Embryonic facial prominence (tissue), 1 donor: ENCODE results near the gene PCSK5.
"Not testable (repeated sequence)": the region's sequence is repeated elsewhere in the genome, so short reads cannot be mapped to it uniquely, and the experiment has no call there.

Experiments
- DNase-seq: peaks from one replicate; pipeline ENCODE4 v3.0.0-alpha.2; 2016; ENCODE audit errors: extremely low spot score

PCSK5 gene

DNA sequence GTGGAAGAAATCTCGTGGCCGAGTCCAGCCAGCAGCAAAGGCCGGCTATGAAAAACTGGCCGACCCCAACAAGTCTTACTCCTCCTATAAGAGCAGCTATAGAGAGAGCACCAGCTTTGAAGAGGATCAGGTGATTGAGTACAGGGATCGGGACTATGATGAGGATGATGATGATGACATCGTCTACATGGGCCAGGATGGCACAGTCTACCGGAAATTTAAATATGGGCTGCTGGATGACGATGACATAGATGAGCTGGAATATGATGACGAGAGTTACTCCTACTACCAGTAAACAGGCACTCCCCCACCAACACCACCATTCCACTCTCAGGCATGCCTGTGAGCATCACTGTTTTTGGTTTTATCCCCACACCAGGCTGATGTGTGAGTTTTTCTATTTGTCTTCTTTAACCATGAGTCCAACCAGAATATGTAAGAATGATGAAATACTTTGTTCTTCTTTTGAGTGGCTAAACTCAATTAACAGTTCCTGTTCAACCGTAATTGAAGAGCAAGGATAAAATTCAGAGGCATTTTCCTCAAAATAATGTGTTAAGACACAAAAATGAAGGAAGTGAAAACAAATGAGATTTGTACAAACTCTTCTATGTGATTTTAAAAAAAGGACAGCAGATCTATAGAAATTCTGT lies 468.3 kb downstream of the PCSK5 start:
- DNase-seq = no peak

DNA sequence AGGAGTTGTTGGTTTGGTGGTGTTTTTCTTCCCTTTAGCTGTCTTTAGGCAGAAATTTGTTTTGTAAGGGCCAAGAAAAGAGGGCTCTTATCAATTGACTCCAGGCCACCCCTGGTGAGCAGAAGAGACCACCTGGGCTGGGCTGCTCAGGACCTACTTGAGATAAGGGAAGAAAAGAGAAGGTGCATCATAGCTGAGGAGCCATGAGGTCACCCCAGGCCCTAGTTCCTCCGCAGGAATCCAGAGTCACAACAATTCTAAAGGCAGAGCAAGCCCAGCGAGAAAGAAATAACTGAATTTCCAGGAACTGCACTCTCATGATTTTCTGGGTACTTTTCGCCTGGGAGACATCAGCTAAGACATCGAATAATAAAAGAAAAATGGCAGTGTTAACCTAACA lies 468.9 kb downstream of the PCSK5 start:
- no peak for DNase-seq

DNA sequence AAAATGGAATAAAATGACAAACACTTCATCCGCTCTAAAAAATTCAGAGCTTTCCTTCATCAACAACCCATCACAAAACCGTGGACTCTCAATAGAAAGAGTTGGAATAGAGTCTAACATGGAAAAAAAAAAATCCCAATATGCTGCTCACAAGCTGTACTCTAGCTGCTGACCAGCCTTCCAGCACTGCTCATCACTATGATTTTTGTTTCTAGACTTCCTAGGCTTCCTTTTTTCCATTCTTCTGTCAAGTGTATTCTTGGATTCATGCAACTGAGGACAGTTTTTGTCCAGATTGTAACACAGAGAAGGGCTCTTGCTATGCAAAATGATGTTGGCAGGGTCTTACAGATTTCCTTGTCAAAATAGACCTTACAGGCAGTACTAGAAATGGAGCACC lies 469.3 kb downstream of the PCSK5 start:
- DNase-seq = no peak

DNA sequence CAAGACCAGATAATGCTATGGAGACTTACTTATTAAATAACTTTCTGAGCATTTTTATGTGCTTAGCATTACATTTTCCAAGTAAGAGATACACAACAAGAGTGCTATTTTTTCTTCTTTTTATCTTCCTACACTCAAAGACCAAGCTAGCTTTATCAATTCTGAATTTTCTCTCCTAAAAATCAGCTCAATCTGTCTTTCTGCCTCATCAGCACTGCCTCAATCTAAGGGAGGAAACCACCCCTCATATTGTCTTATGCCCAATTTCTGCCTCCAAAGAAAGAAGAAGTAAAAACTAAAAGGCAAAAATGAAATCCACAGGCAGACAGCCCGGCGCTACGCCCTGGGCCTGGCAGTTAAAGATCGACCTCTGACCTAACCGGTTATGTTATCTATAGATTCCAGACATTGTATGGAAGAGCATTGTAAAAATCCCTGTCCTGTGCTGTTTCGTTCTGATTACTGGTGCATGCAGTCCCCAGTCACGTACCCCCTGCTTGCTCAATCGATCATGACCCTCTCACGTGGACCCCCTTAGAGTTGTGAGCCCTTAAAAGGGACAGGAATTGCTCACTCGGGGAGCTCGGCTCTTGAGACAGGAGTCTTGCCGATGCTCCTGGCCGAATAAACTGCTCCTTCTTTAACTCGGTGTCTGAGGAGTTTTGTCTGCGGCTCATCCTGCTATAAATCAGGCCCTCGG lies 472.0 kb downstream of the PCSK5 start:
- DNase-seq = not testable (repeated sequence)

DNA sequence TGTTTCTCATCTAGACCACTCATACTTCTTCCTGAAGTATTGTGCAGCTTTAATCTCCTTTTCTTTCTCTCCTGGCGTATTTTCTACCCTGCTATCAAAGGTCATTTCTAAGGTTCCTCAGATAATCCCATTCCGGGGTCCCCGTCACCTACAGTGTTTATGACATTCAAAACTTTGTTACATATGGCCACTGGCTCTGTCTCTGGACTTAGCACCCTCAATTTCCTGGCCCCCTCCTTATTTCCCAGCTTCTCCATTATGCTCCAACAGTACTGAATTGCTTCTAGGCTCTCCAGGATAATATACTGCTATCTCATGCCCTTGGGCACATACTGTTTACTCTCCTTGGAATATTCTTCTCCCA lies 472.5 kb downstream of the PCSK5 start:
- no peak for DNase-seq

DNA sequence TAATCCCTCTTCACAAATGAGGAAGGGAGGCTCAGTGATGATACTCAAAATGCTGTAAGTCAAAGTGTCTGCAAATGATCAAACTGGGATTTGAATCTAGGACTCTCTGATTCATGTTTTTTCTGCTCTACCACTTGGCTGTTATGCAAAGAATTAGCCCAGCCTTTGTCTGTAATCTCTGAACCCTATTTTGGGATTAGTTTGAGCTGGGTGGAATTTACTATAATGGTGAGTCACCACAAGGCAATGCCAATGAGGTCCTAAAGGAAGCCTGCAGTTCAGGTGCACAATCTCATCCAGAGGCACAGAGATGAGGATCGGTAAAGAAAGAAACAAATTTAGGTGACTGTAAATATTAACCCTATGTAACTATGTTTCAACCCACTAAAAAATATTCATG lies 474.6 kb downstream of the PCSK5 start:
- no peak for DNase-seq

DNA sequence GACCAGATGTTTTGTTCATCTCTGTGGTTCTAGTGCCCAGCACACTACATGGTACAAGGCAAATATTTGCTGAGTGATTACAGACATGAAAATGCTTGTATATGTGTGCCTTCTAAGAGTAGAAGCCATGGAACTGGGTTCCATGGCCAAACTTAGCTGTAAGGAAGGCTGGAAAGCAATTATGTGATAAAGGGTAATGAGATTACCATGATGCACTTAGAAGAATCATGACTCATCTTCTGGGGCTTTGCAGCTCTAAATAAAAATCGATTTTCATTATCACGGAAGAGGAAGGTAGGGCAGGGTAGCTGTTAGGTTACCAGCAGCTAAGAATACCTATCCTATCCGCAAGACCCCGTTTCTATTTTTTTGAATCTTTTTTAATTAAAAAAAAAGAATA lies 475.8 kb downstream of the PCSK5 start:
- no peak for DNase-seq

DNA sequence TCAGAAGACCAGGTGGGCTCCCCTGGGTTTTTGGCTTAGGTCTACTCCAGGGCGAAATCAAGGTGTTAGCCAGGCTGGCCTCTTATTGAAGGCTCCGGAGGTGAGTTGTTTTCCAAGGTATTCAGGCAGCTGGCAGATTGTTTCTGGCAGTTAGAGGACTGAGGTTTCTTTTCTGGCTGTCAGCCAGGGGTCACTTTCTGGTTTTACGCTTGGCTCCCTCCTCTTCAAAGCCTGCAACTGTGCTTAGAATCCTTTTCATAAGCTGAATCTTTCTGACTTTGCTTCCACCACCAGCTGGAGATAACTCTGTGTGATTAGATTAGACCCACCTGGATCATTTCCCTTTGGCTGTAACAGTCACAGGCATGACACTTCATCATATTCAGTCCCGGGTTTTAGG lies 479.1 kb downstream of the PCSK5 start:
- no peak for DNase-seq

DNA sequence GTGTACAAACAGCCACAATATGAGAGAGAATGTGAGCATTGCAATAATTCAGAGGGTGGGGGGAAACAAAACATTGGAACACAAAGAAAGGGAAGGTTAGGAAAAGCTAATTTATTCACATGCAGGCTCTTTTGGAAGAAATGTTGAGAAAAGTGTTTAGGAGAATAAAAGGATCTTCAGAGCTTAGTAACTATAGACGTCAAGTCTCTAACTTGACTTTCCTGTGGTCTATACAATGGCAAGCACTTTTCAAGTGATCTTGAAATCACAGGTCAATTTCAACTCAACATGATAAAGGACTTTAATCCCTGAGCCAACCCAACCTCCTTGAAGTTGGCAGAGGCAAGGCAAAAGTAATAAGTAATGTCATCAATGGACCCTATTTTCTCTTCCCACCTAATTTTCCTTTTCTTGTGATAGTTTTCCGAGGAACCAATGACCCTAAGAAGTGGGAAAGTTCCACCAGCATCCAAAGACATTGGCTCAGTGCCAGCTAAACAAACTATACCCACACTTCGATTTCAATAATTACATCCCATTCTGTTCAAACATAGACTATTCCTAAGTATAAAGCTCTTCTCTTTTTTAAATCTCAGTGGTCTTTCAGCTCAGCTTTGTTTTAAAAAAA lies 480.0 kb downstream of the PCSK5 start:
- no peak for DNase-seq

DNA sequence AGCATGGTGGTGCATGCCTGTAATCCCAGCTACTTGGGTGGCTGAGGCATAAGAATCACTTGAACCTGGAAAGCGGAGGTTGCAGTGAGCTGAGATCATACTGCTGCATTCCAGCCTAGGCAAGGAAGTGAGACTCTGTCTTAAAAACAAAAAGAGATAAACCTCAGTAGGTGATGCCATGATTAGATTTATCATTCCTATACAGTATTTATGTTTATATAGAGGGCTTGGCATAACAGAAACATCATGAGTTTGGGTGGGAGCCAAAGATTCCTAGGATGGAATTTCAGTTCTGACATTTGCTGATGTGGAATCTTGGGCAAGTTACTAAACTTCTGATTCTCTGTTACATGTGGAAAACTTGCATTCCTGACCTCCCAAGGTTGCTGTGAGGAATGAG lies 481.4 kb downstream of the PCSK5 start:
- DNase-seq = no peak

DNA sequence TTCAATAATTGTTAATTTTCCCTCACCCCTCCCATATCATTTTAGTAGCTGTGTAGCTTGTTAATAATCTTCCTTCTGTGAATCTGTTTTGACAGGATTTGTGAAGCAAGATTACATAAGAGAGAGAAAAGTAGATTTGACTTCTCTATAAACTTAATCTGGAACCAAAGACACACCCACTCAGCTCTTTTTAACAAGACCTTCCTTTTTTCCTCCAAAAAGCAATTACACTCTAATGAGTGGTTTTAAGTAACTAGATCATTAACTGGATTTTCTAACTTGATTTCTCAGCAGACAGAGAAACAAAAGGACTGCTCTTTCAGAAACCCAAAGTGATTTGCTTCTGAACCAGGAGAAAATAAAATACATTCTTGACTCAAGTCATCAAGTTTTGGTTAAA lies 481.9 kb downstream of the PCSK5 start:
- no peak for DNase-seq

DNA sequence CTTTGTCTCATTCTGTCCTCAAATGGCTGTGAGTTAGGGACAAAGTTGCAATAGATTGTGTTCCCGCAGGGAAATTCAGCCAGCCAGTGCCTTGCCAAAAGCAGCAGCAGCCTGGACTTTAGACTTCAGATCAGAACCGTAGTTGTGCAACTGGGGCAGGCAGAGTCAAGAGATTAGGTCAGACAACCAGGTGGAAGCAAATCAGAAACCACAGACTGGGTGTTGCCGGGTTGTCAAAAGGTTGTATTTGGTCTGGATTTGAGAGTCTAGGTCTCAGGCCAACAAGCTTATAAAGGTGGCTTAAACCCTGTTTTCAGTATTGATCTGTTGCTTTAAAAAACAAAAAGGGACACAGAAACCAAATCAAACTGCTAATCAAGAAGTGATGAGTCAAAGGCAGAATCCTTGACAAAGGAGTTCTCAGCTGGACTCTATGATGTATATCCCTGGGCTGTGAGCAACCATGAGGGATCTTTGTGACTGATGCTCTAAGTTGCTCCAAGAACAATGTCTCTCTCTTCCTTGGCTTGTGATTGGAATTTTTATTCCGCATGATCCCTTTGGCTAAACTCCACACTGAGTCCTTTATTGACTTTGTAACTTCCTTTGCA lies 482.8 kb downstream of the PCSK5 start:
- DNase-seq = no peak

DNA sequence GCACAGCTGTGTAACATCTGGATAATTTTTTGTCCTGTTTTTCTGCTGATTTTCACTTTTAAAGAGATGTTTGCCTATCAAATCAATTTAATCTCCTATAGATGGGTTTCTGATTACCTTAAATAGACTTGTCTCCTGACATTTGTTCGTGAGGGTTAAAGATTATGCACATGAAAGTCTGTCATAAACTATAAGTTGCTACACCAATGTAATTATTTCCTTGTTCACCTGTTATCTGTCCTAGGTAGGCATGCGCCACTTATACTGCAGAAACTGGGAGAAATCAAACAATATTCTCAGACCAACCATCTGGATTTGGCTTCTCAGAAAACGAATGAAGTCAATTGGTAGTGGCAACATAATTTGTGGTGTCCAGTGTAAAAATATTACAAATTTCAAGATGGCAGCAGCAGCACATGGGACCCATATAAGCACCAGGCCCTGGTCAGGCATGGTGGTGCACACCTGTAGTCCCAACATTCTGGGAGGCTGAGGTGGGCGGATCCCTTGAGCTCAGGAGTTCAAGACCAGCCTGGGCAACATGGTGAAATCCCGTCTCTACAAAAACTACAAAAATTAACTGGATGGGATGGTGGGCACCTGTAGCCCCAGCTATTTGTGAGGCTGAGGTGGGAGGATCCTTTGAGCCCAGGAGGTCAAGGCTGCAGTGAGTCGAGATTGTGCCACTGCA lies 483.5 kb downstream of the PCSK5 start:
- DNase-seq = no peak

DNA sequence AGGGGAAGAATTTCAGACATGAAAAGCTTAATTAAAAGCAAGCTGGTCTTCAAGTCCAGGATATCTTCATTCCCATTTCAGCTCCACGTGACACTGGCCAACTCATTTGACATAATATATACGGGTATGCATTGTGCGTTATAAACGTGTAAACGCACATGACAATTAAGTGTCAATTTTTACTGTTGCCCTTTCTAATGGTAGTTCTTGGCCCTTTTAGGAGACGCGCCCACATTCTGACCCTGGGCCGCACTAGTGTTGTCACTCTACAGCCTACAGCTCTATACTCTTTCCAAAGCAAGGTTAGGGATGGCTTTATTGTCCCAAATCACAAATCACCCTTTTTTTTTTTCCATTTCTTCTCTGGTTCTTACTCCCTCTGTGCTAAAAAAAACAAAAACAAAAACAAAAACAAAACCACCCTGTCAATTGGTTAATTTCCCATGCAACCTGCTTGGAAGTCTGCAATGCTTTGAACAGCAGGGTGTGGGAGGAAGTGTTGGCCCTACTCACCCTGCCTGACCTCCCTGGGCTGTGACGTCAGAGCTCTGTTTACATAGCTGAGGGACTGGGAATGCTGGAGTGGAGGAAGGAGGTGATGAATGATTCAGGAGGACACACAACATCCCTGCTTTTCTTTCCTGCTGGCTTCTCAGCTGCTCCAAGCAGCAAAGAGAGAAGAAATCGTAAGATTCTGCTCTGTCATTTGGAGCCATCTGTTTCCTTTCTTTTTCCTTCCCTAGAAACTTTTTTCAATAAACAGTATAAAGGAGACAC lies 484.5 kb downstream of the PCSK5 start:
- no peak for DNase-seq

DNA sequence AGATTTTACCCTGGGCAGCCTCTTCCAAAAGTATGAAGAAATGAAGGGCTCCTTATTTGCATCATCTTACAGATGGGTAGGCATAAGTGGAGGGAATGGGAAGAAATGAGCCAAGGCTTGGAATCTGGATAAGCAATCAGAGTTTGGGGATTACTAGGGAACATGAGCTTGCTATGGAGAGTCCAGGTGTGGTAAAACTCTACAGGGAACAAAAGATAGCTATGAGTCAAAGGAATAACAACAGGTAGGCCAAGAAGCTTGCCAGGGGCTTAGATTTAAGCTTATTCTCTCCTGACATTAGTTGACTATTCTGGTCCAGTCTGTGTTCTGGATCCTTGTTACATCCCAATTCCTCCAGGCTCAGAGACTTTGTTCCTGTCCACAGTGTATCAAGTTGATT lies 487.3 kb downstream of the PCSK5 start:
- DNase-seq = no peak

DNA sequence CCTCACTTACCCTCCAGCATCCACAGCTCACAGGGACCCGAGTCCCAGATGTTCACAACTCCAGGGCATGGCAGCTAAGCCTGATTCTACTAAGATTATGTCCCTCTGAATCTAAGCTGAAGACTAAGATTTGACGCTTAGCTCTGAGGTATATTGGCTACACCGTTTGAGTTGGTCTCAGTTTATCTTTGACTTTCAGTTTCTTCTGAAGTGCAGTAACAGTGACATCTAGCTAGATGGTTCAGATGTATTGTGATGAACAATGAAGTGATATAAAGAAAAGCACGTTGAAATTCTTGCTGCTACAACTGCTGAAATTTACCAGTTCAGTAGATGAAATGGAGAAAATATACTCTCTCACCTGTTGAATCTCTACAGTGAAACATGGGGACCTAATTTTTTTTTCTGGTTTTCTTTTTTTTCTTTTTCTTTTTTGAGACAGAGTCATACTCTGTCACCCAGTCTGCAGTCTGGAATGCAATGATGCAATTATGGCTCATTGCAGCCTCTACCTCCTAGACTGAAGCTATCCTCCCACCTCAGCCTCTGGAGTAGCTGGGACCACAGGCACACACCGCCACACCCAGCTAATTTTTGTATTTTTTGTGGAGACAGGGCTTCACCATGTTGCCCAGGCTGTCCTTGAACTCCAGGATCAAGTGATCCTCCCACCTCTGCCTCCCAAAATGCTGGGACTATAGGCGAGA lies 488.0 kb downstream of the PCSK5 start:
- DNase-seq = no peak

DNA sequence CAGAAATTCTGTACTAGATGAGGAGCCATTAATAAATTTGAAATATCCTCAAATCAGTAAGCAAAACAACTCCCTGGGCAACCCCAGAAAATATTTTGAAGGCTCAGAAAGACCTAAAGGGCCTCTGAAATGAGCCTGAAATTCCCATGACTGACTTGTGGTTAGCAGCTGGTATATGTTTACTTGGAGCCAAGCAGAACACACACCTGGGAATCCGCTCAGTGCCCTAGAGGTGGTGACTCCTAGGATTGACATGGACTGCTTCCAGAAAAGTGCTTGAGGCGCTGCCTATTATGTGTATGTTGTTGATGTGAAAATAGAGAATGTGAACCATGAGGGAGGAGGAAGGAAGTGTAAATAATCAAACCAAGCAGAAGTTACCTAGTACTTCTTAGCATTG lies 489.0 kb downstream of the PCSK5 start:
- no peak for DNase-seq

DNA sequence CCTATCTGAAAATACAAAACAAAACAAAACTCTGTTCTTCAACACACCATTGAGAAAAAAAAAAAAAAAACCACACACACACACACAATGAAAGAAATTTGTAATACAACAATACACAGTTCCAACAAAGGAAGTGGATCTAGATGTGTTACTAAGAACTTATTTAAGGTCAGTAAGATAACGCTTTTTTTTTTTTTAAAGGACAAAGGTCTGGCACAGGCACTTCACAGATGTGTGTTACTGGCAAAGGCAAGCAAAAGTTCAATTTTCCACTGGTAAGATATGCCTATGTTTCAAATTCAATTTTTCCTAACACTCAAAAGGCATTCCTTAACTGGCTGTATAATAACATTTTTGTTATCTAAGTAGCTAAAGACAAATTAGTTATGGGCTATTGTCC lies 500.2 kb downstream of the PCSK5 start:
- no peak for DNase-seq

DNA sequence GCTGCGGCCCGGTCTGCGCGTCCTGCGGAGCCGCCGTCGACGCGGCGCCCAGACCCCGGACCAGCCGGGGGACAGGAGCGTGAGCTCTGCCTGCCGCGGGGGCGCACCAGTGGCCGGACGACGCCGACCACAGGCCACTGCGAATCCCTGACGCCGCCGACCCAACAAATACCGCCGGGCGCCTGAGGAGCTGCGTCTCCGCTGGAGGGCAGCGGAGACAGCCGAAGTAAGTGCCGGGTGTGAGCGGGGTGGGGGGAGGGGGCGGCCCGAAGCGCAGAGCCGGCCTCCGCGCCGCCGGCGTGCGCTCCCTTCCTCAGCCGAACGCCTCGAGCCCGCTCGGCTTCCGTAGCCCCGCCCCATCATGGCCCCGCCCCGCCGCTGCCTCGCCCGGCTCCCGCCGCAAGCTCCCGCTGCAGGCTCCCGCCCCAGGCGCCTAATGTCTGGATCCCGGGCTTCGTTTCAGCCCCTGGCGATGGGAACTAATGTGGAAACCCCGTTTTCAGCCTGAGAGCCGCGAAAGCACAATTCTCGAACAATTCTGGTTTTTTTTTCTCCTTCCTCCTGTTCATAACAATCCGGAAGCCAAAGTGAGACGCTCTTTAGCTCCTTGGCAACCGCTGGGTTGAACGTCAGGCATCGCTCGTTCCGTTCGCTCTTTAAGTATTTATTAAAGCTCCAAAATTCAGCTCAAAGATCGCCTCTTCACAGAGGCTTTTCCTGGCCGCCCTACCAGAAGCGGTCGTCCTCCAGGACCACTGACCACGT lies 503.9 kb downstream of the PCSK5 start, which contains the start of gene RFK:
TSS of gene RFK (minus strand) at position 232 of the 765 bp plus-strand sequence. CDS start 255 bp downstream, outside the sequence.
- peak; percentile 78 for DNase-seq

DNA sequence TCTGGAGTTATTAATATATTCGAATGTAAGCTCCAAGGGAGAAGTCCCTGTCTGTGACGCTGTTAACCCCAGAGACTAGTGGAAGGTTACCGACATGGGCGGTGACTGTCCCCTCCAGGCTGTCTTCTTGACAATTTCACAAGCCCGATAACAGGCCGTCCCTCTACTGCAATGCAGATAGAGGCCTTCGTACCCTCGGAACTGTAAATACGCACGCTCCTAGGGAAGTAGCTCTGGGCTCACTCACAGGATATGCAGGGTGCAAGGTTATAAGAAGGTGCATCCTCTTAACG lies 504.4 kb downstream of the PCSK5 start:
- DNase-seq = peak; percentile 10
